GM18499 (cell line): ENCODE measurements around the gene MCRIP1.

Source experiments
- ATAC-seq: cut with Tn5 transposase; IDR thresholded peaks from one replicate; pipeline ENCODE4 v1.9.1; 2021; ENCODE audit warnings: moderate number of reproducible peaks; ENCODE audit not compliant: insufficient read depth, unreplicated experiment

The MCRIP1 gene

DNA sequence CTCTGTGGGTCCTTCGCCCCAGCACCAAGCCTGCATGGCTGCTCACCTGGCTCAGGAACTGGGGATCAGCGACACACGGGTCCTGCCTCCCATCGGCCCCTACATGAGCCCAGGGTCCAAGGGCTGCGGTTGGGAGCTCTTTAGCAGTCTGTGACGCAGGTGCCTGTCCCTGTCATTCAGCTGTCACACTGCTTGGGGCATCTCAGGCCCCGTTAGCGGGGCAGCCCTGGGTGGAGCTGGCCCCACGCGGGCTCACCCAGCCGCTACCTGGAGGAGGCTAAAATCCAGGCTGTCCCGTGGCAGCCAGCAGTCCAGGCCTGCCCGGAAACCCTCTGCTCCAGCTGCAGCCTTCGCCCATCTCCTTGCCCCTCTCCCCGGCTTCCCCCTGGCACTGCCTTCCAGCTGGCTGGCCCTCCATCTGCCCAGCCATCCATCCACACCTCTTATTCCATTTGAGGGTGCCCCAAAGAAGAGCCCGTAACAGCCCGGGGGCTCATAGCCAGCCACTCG, 25.8 kb downstream of the MCRIP1 start:
- ATAC-seq: no peak

DNA sequence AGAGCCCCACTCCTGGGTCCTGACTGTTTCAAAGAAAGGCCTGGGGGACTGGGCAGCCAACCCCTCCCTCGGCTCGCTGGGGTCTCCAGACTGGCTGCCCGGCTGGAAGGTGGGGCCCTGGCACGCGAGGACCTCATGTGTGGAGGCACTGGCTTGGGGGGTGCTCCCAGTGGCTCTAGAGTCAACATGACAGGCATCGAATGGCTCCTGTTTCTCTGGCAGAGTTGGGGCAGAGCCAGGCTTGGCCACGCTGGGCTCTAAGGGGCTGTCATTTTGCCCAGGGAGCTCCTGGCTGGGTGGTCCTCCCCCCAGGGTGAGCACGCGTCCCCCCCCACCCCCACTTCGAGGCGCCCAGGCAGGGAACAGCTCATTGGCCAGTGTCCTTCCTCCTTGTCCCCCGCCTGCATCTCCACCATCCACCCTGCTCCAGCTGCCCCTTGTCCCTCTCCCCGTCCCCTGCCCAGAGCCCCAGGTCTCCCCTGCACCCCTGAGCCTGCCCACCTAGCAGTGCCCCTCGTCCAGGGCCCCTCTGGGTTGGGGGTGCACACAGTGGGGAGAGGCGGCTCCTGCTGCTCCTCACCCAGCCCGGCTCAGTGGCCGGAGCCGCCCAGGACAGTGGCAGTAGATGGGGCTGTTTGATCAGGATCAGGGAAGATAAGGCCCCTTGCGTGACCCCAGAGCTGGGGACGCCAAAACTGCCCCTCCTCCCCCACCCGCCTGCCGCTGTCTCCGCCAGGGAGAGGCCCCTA, 26.5 kb downstream of the MCRIP1 start:
- no peak for ATAC-seq

DNA sequence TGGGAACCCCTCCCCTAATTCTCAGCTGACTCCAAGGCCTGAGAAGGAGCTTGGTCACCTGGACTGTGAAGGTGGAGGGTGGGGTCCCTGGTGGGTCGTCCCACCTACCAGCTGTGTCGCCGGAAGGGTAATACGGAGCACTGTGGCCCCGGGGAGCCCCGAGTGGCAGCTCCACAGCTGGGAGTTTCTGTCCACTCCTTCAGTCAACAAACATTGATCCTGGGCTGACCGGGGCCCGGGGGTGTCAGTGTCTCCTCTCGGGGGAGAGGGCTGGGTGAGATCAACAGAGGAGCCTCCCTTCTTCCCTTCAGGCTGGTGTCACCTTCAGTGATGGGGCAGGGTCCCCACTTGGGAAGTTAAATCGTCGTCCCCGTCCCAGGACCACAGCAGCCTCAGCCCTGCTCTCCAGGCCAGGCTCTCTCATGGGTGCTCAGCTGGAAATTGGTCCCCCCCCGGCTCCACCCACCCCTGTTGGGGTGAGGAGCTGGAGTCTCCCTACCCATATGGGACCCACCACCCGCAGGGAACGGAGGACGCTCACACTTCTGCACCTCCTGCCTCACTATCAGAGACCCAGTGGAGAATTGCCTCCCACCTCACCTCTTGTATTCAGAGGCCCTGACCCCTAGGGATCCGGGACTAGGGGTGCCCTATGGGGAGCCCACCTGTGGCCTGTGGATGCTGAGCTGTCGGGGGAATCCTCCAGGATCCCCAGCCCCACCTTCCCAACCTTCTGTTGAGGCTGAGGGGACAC, 27.2 kb downstream of the MCRIP1 start:
- no peak for ATAC-seq

DNA sequence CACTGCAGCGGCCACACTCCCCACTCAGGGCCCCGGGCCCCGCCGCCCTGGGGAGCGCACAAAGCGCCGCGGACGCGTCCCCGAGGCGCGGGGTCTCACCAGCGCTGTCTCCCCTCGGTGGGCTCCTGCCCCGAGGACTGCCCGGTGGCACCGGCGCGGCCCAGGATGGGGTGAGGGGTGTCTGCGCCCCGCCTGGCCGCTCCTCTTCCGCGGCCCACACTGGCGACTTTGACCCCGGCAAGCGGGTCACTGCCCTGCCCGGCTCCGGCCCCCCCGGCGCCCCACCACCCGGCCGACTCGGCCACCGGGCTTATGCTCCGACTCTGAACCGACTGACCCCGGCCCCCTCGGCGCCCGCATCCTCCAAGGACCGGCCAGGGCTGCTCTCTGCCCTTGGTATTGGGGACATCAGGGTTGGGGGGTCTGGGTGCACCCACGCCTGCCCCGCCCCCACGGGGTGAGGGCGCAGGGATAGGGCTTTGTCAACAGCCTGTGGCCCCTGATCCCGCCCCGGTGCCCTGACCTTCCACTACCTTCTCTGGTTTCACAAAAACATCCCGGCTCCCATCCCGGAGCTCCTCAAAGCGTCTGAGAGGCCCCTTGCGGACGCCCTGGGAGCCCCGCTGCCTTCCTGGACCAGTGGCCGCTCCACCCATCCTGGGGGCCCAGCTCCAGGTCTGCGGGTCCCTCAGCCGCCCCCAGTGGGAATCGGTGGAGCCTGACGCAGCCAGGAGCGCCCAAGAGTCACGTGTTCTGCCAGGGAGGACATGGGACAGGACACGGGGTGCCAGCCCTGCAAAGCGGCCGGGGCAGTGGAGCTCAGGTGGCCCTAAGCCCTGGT, 28.3 kb downstream of the MCRIP1 start:
- ATAC-seq: no peak

DNA sequence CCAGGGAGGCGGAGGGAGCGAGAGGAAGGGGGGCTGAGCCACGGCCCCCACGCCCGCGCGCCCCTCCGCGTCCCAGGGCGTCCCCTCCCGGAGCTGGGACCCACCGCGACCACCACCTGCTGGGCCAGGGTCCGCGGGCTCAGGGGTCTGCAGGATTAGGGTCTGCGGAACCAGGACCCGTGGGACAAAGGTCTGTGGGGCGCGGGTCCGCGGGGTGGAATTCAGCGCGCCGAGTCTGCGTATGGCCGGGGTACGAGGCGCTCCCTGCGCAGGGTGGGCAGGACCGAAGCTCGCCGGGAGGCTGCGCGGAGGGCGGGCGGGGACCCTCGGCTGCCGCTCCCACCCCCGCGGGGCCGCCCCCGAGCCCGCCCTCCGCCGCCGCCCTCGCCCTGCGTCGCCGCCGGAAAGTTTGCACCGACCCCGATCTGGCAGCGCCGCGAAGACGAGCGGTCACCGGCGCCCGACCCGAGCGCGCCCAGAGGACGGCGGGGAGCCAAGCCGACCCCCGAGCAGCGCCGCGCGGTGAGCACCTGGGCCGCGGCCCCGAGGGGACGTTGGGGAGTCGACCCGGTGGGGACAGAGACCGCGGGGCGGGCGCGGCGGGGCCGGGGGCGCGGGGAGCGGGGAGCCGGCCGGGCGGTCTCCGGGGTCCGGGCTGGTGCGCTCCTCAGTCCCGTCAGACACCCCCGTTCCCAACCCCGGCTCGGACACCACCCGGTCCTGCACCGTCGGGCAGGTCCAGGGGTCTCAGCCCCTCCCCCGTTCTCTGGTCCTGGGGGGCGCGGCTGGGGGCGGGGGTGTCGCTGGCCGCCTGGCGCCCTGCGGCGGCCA, 29.1 kb downstream of the MCRIP1 start, which contains the start of gene GCGR:
Gene GCGR, plus strand, starts transcription at position 423 of the 831 bp plus-strand sequence. CDS start 4,869 bp downstream, outside the sequence.
- no peak for ATAC-seq

DNA sequence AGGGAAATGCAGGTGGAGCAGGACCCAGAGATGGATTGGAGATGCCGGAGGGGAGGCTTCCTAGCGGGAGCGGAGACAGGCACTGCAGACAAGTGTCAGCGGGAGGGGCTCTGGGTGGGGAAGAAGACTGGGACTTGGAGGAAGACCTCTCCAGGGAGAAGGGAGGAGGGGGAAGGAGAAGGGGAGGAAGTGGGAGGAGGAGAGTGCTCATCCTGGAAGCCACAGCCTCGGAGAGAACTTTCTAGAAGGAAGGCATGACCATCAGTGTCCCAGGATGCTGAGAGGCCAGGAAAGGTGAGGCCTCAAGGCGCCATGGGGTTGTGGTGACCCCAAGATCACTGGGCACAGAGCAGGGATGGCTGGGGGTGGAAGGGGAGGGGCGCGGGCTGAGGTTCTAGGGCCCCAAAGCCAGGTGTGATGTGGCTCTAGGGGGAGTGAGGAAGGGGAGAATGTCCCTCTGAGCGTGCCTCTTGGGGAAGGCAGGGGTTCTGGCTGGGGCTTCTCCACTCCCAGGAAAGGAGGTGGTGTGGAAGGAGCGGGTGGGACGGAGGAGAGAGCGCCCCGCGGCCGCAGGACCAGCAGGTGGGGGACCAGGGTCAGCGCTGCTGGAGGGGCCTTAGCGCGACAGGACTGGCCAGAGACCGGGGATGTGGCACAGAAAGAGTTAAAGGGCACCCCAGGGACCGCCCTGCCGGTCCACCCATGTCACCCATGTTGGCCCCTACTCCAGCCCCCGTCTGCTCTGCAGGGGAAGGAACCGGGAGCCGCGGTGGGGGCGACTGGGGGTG, 30.0 kb downstream of the MCRIP1 start:
- no peak for ATAC-seq

DNA sequence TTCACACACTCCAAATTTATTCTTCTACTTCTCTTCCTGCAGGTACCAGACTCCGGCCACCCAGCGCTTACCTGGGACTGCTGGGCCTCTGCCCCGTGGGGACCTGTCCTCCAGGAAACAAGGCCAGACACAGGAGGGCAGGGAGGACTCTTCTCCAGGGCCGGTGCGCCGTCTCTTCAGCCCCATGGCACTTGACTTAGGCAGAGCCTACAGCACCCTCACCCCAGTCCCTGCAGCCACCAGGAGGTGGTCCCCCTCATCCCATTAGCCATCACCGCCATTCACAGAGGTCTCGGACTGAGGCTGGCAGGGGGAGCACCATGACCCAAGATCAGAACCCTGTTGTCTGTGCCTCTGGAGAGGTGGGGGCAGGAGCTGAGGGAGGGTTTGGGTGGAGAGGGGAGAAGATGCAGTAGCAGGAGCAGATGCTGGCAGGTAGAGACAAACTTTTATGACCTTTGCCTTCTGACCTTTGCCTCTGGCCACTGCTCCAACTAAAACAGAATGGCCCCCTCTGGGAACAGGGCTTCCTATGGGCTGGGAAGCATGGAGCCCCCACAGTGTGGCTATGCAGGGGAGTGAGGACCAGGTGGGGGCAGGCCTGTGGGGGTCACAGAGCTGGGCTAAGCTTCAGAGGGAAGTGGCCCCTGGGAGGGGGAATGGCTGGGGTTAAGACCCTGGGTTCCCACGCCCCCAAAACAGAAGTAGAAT, 30.9 kb downstream of the MCRIP1 start:
- ATAC-seq: no peak

DNA sequence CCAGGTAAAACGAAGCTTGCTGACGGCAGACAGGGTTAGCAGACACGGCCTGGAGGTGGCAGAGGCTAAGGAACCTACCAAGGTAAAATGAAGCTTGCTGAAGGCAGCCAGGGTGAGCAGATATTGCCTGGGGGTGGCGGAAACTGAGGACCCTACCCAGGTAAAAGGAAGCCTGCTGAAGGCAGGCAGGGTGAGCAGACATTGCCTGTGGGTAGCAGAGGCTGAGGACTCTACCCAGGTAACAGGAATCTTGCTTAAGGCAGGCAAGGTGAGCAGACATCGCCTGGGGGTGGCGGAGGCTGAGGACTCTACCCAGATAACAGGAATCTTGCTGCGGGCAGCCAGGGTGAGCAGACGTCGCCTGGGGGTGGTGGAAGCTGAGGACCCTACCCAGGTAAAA, 31.8 kb downstream of the MCRIP1 start:
- ATAC-seq: no peak

DNA sequence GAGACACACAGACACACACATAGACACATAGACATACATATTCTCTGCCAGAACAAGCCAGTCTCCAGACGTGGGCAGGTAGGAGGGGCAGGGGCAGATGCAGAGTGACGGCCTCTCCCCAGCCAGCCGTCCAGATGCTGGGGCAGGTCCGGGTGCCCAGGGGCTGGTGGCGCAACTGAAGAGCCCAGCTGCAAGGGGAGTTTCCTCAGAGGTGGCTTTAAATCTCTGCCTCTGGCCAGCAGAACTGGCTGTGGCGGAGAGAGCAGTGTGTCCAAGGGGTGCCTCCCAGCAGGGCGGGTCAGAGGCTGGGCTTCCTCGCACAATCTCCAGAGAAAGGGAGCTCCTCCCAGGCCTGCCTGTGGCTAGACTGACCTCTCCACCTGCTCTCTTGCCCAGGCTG, 38.6 kb downstream of the MCRIP1 start:
- ATAC-seq: no peak

DNA sequence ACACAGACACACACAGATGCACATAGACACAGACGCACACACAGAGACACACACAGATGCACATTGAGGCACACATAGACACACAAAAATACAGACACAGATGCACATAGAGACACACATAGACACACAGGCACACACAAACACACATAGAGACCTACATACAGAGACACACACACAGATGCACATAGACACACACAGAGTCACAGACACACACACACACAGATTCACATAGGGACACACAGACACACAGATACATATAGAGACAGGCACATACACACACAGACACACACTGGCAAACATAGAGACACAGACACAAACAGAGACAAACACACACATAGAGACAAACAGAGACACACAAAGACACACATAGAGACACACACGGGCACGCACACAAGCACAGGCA, 39.0 kb downstream of the MCRIP1 start:
- no peak for ATAC-seq

DNA sequence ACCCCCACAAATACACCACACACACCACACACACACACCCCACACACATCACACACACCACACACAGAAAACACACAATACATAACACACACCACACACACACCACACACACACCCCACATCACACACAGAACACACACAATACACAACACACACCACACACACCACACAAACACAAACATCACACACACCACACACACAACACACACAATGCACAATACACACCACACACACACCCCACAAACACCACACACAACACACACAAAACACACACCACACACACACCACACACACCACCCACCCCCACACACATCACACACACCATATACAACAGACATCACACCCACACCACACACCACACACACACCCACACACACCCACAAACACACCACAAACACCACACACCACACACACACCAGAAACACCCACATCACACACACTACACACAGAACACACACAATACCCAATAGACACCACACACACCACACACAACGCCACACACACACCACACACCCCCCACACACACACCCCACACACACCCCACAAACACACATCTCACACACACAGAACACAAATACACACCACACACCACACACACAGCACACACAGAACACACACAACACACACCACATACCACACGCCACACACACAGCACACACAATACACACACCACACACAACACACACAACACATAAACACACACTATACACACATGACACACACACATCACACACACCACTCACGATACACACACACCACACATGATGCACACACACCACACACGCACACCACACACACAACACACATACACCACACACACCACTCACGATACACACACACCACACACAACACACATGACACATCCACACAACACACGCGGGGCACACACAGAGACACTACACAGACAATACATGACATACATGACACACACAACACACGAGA, 40.1 kb downstream of the MCRIP1 start:
- no peak for ATAC-seq
